Islet precursor cell (in vitro differentiated cells): Measurements from ENCODE around the gene GNG2.
A peak's percentile ranks its signal among the peaks of the same experiment; 100 is the strongest.

Experiments used
- DNase-seq: peaks from one replicate; pipeline ENCODE4 v3.0.0-alpha.2; 2018

The GNG2 gene

DNA sequence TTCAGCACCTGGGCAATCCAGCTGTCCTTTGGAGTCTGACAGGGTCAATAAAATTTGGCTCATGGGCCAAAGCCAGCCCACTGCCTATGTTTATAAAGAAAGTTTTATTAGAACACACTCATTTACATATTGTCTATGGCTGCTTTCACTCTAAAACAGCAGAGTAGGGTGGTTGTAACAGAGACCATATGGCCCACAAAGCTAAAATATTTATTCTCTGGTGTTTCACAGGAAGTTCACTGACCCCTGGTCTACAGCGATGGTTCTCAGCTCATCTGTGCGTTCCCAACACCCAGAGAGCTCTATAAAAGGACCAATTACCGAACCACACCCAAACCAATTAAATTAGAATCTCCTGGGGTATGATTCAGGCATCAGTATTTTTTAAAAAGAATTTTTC lies 91.2 kb downstream of the GNG2 start:
- no peak for DNase-seq

DNA sequence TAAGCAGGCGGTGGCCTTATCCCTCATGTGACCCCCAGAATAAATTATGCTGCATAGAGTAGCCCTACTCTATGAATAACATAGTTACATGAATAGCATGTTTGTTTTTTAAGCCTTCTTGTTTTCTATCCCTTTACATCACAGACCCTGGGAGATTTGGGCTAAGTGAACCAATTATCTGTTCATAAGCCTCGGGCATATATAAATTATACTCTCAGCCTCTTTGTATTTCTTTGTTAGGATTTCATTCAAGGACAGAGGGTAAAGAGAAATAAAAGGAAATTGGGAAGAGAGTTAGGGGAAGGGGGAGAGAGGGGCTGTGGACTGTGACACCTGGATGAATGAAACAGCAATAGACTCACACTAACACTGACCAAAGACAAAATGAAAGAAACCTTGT lies 93.6 kb downstream of the GNG2 start:
- no peak for DNase-seq

DNA sequence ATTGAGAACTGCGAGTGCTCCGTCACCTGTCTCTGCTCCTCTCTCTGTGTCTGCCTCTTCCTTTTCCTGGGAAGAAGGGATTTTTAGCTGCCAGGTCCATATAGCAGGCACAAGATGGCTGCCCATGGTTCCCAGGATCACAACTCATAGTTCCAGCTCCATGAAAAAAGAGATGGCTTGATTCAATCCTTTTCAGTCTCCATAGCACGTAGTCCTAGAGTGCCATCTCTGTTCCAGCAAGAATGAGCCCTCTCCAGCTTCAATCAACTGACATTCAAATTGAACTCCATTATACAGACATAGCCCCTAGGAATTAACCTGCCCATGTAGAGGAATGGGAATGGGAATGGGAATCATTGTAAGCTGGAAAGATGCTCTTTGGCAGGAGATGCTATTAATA lies 94.2 kb downstream of the GNG2 start:
- DNase-seq, result no peak

DNA sequence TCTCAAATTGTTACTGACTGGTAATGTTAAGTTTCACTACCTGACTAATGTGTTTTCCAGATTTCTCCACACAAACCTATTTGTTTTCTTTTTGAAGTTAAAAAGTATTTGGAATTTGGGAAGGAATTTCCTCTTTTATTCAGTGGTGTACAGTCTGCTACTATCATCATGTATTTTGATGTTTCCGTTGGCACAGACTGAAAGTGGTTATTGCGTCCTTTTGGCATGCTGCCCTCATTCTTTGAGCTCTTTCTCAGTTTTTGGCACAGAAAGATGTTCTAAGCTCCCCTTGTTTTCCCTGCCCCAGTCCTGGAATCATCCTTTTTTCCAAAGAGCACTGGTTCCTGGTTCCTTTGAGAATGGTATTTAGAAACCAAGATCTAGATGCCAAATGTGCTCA lies 97.5 kb downstream of the GNG2 start:
- DNase-seq, result no peak

DNA sequence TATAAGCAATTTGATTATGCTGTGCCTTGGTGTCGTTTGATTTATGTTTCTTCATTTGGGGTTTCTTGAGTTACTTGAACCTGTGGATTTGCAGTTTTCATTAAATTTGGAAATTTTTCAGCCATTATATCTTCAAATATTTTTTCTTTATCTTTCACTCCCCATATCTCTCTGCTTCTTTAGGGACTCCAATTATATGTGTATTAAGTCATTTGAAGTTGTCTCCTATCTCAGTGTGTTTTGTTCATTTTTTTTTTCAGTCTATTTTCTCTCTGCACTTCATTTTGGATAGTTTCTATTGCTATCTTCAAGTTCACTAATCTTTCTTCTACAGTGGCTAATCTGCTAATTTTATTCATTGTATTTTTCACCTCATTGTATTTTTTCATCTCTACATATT lies 99.5 kb downstream of the GNG2 start:
- DNase-seq, result no peak

DNA sequence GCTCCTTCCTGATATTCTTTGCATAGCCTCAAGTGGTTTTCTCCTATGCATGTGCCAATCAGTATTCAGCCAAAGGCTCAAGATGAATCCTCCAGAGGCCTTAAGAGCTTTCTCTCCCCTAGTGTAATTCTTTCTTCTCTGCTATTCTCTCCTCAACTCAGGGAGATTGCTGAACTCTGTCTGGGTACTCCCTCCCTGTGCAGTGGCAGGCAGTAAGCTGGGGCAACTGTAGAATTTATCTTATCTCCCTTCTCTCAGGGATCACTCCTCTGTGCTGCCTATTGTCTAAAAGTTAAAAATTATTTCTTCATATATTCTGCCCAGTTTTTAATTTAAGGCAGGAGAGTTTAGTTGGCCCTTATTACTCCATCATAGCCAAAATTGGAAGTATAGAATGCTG lies 100.5 kb downstream of the GNG2 start:
- no peak for DNase-seq

DNA sequence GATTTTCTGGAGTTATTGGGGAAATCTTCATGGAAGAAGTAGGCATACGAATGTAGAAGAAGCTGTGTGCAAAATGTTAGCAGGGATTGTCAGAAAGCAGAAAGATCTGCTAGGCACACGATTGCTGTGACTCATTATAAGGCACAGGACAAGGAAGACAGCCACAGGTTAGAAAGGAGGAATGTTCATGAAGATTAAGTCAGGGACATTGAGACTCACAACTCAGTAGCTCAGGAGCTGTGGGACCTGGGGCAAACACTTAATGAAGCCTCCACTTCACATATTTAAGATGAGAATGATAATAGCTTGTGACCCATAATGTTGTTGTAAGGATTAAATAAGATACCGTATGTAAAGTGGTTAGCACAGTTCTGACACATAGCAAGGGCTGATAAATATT lies 102.3 kb downstream of the GNG2 start:
- DNase-seq, result no peak

DNA sequence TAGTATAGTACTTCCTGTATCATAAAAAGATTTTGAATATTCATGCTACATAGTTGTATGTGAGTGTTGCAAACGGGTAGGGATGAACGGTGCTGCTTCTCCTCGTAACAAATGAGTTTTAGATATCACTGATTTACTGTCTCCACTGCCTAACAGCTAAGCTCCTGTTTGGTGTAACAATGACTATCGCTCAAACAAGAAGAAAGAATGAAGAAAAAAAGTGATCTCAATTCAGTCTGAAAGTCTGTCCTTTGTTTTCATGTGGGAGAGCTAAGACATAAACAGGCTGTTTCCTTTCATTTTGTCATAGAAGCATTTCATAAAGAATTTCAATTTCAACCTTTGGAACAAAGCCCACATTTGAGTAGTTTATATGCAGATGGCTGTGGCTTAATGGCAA lies 102.9 kb downstream of the GNG2 start:
- no peak for DNase-seq

DNA sequence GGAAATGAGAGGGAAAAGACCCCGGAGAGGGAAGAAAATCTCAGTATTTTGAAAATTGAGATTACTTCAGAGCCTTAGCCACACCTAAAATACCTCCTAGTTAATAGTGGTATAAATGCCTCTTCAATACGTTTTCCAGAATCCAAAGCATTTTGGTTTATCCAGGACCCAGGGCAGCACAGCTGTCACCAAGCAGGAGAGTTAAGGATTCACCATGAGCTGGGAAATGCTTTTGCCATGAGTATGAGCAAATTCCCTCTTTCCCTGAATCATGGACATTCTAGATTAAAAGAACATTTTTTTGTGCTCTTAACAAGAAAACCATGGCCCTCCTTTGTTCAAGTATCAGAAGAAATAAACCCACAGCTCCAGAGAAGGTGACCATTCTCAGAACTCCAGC lies 107.1 kb downstream of the GNG2 start:
- DNase-seq, result no peak

DNA sequence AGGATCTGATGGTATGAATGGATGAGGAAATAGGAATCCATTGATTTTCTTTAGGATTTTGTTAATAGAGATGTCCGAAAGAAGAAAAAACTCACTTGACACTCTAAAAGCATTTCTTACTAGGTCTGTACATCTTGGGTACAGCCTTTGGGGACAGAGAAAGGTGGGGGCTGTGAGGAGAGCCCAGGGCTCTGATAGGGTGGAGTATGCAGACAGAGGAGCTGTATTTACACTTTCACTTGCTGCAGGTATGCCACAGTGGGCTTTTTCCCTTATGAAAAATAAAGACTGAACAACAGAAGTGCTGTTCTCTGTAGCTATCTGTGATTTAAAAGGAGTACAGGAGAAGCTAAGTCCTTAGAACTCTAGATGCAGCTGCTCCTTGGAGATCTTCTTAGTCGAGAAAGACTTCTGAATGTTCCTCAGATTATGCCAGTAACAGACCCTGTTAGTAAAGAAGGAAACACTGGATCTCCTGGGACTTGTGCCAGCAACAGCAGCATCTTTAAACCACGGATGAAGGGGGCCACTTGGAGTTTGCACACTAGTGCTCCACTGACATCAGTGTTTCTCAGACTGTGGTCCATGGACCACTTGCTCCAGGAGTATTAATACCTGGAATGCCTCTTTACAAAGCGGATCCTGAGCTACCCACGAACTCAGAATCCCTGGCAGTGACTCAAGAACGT lies 109.6 kb downstream of the GNG2 start:
- no peak for DNase-seq

DNA sequence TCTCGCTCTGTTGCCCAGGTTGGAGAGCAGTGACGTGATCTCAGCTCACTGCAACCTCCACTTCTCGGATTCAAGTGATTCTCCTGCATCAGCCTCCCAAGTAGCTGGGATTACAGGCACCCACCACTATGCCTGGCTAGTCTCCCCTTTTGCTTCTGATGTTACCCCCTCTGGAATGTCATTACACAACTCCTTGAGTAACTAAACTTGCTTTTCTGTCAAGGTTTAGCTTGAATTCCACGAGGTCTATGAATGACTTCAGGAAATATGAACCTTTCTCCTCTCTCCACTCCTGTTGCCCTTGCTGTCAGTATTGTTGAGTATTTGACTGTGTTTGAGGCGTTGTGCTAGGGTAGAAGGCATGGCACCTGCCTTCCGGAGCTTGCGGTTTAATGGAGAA lies 112.2 kb downstream of the GNG2 start:
- no peak for DNase-seq

DNA sequence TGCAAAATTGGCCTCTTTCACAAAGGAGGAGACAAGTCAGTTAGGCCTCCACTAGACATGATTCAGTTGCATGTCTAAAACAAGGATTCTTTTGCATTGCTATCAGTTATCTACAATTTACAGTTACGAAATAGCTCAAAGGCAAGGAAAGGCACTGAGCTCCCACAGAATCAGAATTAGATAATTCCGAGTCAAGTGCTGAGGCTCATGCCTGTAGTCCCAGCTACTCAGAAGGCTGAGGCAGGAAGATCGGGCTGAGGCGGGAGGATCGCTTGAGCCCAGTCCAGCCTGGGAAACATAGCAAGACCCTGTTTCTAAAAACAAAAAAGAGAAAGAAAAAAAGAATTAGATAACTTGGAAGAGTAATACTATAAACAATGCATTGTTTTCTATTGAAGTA lies 116.7 kb downstream of the GNG2 start:
- no peak for DNase-seq

DNA sequence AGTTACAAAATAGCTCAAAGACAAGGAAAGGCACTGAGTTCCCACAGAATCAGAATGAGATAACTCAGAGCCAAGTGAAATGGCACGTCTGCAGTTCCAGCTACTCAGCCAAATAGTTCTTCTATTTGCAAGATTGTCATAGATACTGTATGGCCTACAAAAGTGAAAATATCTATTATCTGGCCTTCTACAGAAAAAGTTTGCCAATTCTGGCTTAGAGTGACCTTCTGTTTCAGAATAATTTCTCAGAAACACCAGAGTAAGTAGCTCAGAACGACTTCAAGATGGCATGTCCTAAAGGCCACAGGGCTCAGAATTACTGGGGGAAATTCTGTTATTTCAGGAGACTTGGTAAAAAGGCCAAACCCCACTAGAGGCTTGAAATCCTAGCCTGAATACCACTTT lies 118.3 kb downstream of the GNG2 start:
- DNase-seq, result no peak

DNA sequence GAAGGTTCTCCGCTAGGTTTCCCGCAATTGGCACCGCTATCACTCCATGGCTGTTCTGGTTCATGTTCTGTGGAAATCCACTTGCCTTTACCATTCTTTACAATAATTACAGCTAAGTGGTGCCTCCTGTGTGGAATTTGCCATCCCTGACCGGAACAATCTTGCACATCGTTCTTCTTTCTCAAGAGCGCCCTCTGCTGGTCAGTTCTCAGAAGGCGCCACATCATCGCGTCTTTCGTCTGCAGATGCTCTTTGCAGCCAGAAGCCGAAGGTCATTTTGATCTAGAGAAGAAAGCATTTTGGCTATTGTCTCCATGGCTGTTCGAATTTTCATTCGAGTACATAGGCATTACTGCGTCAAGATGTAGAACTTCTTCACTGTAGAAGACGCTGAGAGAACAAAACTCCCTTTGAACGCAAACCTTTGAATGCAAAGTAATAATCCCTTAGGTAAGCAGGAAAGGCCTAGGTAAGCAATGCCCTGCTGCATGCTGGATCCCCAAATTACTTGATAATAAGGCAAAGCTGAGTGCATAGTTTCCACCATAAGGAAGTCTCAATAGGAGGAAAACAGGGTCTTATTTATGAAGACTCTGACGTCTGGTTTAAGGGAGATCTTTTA lies 118.8 kb downstream of the GNG2 start:
- DNase-seq, result peak; percentile 91

DNA sequence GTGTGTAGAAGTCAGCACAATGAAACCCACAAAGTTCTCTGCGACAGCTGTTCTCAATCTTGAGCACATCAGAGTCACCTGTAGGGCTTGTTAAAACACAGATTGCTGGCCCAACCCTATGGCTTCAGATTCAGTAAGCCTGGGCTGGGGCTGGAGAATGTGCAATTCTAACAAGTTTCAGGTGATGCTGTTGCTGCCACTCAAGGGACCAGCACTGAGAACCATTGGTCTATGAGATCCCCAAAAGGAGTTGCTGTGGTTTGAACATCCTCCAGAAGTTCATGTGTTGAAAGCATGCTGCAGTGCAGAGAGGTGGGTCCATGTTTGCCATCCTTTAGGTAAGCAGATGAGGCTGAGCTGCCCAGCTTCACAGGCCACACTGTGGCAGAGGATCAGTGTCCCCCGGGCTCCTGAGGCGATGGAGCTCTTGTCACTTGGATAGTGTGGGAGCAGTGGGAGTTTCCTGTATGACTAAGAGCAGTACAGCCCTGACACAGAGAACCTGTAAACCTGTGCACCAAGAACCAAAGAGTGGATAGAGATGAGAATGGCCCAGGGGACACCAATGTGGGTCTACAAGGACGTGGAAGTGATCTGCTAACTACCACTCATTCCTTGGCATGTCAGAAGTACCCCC lies 120.9 kb downstream of the GNG2 start:
- DNase-seq, result no peak

DNA sequence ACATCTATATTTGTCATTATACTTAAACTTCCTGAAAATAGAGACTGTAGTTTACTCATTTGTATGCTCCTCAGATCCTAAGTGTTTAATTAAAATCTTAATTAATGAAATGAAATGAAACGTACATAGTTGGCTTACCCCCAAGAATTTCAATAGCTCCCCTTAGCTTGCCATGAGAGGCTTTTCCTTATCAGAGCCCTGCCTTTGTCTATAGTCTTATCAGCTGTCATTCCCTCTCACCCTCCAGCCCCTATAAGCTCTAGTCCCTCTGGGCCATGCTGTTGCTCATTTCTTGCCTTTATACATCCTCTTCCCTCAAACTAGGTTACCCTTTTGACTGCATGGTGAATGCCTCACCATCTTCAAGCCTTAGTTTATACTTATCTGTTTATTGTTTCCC lies 127.8 kb downstream of the GNG2 start:
- no peak for DNase-seq

DNA sequence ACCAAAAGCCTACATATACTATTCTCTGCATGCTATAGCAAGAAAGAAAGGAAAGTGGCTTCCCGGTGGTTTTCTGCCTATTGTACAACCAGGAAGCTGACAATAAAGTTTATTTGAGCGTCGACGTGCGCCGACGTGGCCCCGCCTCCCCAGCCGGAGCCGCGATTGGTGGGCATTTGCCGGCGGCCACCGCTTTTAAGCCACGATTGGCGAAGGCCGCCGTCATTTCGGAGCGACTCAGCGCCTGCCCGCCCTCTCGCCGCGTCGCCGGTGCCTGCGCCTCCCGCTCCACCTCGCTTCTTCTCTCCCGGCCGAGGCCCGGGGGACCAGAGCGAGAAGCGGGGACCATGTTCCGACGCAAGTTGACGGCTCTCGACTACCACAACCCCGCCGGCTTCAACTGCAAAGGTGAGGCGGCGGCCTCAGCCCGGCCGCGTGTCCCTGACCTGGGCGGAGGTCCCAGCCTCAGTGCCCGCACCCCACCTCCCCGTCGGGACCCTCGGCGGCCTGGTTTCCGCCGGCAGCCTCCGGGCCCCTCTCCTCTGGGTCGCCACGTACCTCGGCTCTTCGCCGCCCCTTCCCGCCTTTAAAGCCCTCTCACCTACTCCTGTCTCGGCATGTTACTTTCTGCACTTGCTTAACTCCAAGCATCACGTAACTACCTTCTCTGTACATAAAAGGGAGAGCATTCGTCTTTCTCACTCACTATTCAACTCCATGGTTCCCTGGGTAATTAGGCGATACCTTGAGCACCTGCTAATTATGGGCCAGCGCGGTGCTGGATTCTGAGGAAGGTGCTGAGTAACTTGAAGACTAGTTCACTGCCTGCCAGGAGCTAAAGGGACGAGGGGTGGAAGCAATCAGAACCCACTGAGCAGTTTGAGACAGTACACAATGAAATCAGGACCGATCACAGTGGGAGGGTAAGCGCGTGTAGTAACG lies 129.2 kb downstream of the GNG2 start, which contains the start of gene RTRAF:
Gene RTRAF (plus strand): TSS at position 254 of the 942 bp plus-strand sequence. CDS start 94 bp downstream, at position 348.
- DNase-seq, result peak; percentile 94

DNA sequence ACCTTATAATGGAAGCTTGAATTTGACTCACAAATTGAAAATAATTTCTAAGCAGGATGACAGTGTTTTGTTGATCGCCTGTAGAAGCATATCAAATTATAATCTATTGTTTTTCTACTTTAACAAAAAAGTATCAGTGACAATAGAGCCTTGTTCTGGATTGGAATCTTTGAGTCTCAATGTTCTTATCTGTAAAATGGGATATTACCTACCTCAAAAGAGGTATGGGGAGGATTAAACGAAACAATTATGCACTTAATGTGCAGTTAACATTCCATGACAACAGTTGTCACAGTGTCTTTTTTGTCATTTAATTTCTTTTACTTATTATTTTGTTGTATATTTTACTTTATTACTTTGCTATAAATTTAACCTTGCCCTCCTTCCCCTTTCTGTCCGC lies 130.1 kb downstream of the GNG2 start:
- no peak for DNase-seq

DNA sequence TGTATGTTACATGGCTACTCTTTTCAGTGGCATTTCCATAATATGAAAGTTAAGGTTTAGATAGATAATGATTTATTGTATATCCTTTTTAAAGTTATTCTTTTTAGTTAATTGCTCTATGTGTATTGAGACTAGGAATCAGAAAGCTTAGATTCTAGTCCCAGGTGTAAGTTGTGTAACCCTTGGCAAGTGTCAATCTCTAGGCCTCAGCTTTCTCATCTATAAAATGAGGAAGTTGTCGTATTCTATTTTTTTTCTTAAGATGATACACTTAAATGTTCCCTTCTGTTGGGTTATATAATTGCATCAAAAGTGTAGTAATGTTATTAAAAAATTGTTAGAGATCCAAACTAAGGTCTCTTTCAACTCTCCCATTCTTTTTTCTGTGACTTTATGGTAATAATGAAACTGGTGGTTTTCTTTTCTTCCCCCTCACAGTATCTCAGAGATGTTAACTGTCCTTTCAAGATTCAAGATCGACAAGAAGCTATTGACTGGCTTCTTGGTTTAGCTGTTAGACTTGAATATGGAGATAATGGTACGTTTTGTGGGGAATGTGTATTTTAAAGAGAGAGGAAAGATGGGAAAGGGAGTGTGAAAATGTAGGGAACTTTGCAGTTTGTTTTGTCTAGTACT lies 133.0 kb downstream of the GNG2 start:
- DNase-seq, result no peak

DNA sequence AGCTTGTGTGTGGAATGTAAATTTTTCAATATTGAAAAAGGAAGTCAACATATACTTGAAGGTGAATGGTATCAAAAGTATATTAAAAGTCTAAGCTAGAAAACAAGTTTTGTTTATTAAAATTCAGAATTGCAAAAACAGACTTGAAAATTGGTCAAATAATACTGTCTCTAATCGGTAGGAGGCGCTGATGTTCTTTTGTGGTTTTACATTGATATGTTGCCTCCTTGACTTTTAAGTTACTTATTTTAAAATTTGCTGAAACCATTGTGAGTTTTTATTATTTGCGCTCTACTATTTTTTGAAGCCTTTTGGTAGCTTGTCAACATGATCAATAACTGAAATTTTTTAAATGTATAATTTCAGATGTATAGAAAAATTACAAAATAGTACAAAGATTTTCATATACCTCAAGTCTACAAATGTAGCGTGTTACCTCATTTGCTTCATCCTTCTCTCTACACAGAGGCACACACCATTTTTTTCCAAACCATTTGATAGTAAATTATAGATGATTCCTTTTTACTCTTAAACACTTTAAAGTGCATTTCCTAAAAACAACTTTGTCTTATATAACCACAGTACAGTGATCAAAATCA lies 135.8 kb downstream of the GNG2 start:
- DNase-seq, result no peak

DNA sequence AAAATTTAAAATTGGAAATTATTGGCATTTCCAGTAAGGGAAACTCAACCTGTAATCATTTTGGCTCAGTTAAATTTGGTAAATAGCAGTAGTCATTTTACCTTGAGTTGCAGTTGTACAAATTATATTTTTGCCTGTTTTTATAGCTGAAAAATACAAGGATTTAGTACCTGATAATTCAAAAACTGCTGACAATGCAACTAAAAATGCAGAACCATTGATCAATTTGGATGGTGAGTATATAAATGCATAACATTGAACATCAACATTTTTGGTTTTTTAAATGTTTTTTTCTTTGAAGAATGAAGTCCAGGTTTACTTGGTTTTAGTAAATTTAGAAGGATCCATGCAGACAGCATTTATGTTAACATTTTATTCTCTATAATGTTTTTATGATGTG lies 137.9 kb downstream of the GNG2 start:
- DNase-seq, result no peak

DNA sequence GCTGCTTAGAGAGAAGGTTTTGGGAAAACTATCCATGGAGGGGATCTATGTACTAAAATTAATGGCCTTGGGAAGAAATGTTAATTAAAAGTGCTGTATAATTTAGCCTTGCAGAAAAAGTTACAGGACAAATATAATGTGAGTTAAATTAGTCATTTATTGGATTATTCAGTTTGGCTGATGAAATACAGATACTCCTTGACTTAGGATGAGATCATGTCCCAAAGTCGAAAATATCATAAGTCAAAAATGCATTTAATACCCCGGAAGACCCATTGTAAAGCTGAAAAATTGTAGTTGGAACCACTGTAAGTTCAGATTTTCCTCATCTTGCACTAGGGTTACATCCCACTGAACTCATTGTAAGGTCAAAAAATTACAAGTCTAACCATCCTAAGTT lies 138.7 kb downstream of the GNG2 start:
- DNase-seq, result no peak
